Mesenchymal stem cell (in vitro differentiated cells and primary cell): ENCODE results near the gene USP7.
A peak's percentile ranks its signal among the peaks of the same experiment; 100 is the strongest.

Experiments used
- DNase-seq: peaks from one replicate; pipeline ENCODE4 v3.0.0-alpha.2; 2013
- H2AFZ ChIP-seq: one replicate; pipeline ENCODE4 v1.6.1; 2013; ENCODE audit warnings: low read depth, mild to moderate bottlenecking, control low read depth, inconsistent platforms, low read length, moderate library complexity
- H2AK5ac ChIP-seq: 2 replicates; pipeline ENCODE4 v1.6.1; 2013; ENCODE audit warnings: low read length, moderate library complexity, mild to moderate bottlenecking, inconsistent platforms; ENCODE audit not compliant: severe bottlenecking
- H2BK120ac ChIP-seq: one replicate; pipeline ENCODE4 v1.6.1; 2013; ENCODE audit warnings: low read depth, mild to moderate bottlenecking, inconsistent platforms, low read length, moderate library complexity
- H2BK12ac ChIP-seq, 2 experiments: one replicate each; pipeline ENCODE4 v1.6.1; 2013; ENCODE audit warnings: inconsistent platforms in 2 of 2, low read length in 2 of 2, mild to moderate bottlenecking in 2 of 2, moderate library complexity in 2 of 2, control low read depth in 1 of 2
- H2BK15ac ChIP-seq: one replicate; pipeline ENCODE4 v1.6.1; 2013; ENCODE audit warnings: mild to moderate bottlenecking, low read depth, inconsistent platforms; ENCODE audit not compliant: poor library complexity, severe bottlenecking
- H2BK5ac ChIP-seq: 2 replicates; pipeline ENCODE4 v1.6.1; 2013; ENCODE audit warnings: low read depth, mild to moderate bottlenecking, low read length, control low read depth, inconsistent platforms; ENCODE audit not compliant: poor library complexity, severe bottlenecking
- H3K14ac ChIP-seq, 2 experiments: one replicate each; pipeline ENCODE4 v1.6.1; 2013; ENCODE audit warnings: inconsistent platforms in 2 of 2, low read length in 2 of 2, control low read depth in 1 of 2, mild to moderate bottlenecking in 1 of 2, moderate library complexity in 1 of 2
- H3K18ac ChIP-seq, 2 experiments: one replicate each; pipeline ENCODE4 v1.6.1; 2013; ENCODE audit warnings: inconsistent platforms in 2 of 2, low read length in 2 of 2, control low read depth in 1 of 2, low read depth in 1 of 2, mild to moderate bottlenecking in 1 of 2
- H3K23ac ChIP-seq, 2 experiments: one replicate each; pipeline ENCODE4 v1.6.1; 2013; ENCODE audit warnings: inconsistent platforms in 2 of 2, low read length in 2 of 2, mild to moderate bottlenecking in 2 of 2, moderate library complexity in 2 of 2, control low read depth in 1 of 2
- H3K27ac ChIP-seq: 2 replicates; pipeline ENCODE4 v1.5.1; 2013; ENCODE audit warnings: mild to moderate bottlenecking, moderate library complexity, low read length, control low read depth, inconsistent platforms; ENCODE audit not compliant: poor library complexity, severe bottlenecking
- H3K27me3 ChIP-seq, 2 experiments: 2 replicates each; pipeline versions ENCODE4 v1.6.1 to v1.7.0; 2013; ENCODE audit warnings: low read length in 2 of 2, mild to moderate bottlenecking in 2 of 2, moderate library complexity in 2 of 2, control low read depth in 1 of 2, inconsistent platforms in 1 of 2; ENCODE audit not compliant: control insufficient read depth in 1 of 2, insufficient read depth in 1 of 2
- H3K36me3 ChIP-seq, 2 experiments: 2 replicates each; pipeline versions ENCODE4 v1.6.1 to v1.7.0; 2013; ENCODE audit warnings: low read length in 2 of 2, control low read depth in 1 of 2, inconsistent platforms in 1 of 2, low read depth in 1 of 2, mild to moderate bottlenecking in 1 of 2; ENCODE audit not compliant: insufficient read depth in 2 of 2, control insufficient read depth in 1 of 2
- H3K4ac ChIP-seq, 2 experiments: one replicate each; pipeline ENCODE4 v1.6.1; 2013; ENCODE audit warnings: inconsistent platforms in 2 of 2, low read length in 2 of 2, mild to moderate bottlenecking in 2 of 2, moderate library complexity in 2 of 2, control low read depth in 1 of 2, low read depth in 1 of 2
- H3K4me1 ChIP-seq: 2 replicates; pipeline ENCODE4 v1.6.1; 2013; ENCODE audit warnings: low read depth, low read length, control low read depth; ENCODE audit not compliant: control insufficient read depth, insufficient read depth
- H3K4me2 ChIP-seq: 2 replicates; pipeline ENCODE4 v1.6.1; 2013; ENCODE audit warnings: low read length, mild to moderate bottlenecking, inconsistent platforms; ENCODE audit not compliant: poor library complexity, severe bottlenecking
- H3K4me3 ChIP-seq, 2 experiments: 2 replicates each; pipeline versions ENCODE4 v1.5.1 to v1.7.0; 2013; ENCODE audit warnings: low read length in 2 of 2, mild to moderate bottlenecking in 2 of 2, control low read depth in 1 of 2, low read depth in 1 of 2; ENCODE audit not compliant: insufficient read depth in 1 of 2
- H3K79me1 ChIP-seq: replicated peaks from 2 replicates; pipeline ENCODE4 v1.6.1; 2013; ENCODE audit warnings: mild to moderate bottlenecking, control low read depth, low read length, inconsistent platforms; ENCODE audit not compliant: poor library complexity, severe bottlenecking
- H3K9ac ChIP-seq: 2 replicates; pipeline ENCODE4 v1.7.0; 2013; ENCODE audit warnings: mild to moderate bottlenecking, low read length, moderate library complexity
- H3K9me3 ChIP-seq: 2 replicates; pipeline ENCODE4 v1.7.0; 2013; ENCODE audit warnings: mild to moderate bottlenecking, low read length; ENCODE audit not compliant: control insufficient read depth
- H4K8ac ChIP-seq: one replicate; pipeline ENCODE4 v1.6.1; 2013; ENCODE audit warnings: inconsistent platforms, mild to moderate bottlenecking, low read length, moderate library complexity
- H4K91ac ChIP-seq: one replicate; pipeline ENCODE4 v1.6.1; 2013; ENCODE audit warnings: mild to moderate bottlenecking, low read length, inconsistent platforms
- WGBS: methylation state at CpG from one replicate; pipeline ENCODE4 v1.1.7; 2013; ENCODE audit warnings: mixed read lengths; 5-methylcytosine and 5-hydroxymethylcytosine counted together

Gene USP7

DNA sequence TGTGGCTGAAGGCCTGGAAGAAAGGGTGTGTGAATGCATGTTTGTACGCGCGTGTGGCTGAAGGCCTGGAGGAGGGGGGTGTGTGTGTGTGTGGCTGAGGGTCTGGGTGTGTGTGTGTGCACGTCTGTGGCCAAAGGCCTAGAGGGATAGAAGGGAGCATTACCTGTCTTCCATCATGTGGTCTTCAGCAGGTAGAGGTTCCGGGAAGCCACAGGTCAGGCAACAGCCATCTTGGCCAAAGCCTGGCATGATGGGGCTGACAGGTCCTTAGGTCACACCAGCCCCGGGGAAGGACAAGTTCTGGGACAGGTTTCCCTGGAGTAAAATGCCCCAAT, 76.3 kb downstream of the USP7 start:
- H3K23ac ChIP-seq, result no peak overlapping the region
- no peak overlapping the region for H4K91ac ChIP-seq
- no peak overlapping the region for H2AK5ac ChIP-seq
- H3K79me1 ChIP-seq, result peaks cover 21% of the 10 kb centered on the region
- no peaks in the 10 kb centered on the region for H3K27me3 ChIP-seq
- no peak overlapping the region for H3K9ac ChIP-seq
- no peak overlapping the region for H2AFZ ChIP-seq
- H3K36me3 ChIP-seq, result peaks cover 41 to 45% of the 10 kb centered on the region in 2 experiments
- H3K14ac ChIP-seq, result peak overlapping the region in 1 of 2 experiments; percentile 5
- whole genome bisulfite sequencing, result 99% methylated on average over 5 of the region's 6 CpGs
- no peak overlapping the region for H2BK12ac ChIP-seq
- no peaks in the 10 kb centered on the region for H3K9me3 ChIP-seq
- H2BK15ac ChIP-seq, result no peak overlapping the region
- H3K4me2 ChIP-seq, result no peak overlapping the region
- H4K8ac ChIP-seq, result no peak overlapping the region
- H2BK120ac ChIP-seq, result no peak overlapping the region
- H3K4ac ChIP-seq, result no peak overlapping the region
- H3K4me3 ChIP-seq, result no peak overlapping the region
- no peak overlapping the region for H2BK5ac ChIP-seq
- H3K4me1 ChIP-seq, result peaks cover 42% of the 10 kb centered on the region
- DNase-seq, result no peak
- H3K18ac ChIP-seq, result peak overlapping the region in 1 of 2 experiments; percentile 63
- no peak overlapping the region for H3K27ac ChIP-seq

DNA sequence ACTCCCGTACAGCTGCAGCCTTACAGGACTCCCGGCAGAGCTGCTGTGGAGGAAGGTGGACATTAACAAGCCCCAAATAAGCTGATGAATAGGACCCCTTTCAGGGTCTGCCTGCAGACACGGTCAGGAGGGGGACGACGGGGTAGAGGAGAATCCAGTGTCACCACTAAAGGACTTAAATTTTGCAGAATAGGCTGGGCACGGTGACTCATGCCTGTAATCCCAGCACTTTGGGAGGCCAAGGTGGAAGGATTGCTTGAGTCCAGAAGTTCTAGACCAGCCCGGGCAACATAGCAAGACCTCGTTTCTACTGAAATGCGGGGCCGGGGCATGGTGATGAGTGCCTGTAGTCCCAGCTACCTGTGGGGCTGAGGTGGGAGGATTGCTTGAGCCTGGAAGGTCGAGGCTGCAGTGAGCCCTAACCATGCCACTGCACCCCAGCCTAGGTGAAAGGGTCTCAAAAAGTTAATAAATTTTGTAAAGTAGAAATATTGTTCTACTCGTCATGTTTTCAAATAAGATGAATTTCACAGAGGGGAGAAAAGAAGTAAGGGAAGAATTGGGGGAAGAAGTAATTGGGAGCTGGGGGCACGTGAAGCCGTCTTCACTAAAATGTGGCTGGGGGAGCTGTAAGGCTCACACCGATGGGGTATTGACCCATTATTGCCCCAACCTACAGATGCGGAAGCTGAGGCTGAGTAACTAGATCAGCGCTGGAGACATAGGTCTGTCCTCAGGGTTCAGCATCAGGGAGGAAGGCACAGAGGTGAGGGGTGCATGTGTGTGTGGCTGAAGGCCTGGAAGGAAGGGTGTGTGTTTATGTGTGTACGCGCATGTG, 76.9 kb downstream of the USP7 start:
- Histone ChIP-seq H3K4me3 (no peak overlapping the region), H3K18ac (peak overlapping the region in 1 of 2 experiments; percentile 63)

DNA sequence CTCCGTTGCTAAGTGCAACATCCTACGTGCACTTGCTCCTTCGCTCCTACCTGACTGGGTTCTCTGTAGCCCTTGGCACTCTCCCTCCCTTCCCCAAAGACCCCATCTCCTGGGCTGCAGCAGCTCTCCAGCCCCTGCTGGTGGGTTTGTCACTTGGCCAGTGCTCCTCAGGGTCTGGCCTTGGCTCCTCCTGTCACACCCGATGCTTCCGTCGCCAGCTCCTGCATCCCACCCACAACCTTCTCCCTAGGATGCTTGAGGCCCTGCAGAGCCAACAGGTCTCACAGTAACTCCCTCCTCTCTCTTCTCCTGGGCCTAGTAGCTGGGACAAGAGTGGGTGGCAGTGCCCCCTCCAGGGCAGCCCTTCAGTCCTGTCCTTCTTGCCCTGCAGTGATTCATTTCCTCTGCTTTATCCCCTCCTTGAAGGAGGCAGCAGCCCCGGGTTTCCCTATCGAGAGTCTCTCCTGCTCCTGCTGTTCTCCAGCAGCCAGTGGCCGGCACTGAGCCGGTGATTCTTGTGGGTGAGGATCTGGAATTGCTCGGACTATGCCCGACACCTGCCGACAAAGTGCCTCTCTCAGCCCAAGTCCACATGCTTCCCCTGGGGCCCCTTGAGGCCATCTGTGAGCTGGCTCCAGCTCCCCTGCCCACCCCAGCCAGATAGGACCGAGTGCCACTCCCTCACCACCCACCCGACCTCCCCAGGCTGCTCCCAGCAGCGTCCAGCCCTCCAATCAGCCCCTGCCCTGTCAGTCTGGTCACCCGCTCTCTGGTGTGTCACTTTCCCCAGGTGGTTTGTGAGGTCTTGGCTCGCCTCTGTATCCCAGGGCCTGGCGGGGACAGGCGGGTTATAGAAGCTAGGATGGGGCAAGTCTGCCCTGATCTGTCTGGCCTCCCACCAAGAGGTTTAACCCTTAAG, 77.8 kb downstream of the USP7 start:
- Histone ChIP-seq H2BK120ac (no peak overlapping the region), H3K4ac (peak overlapping the region in 1 of 2 experiments; percentile 47), H2BK5ac (no peak overlapping the region), H2AFZ (no peak overlapping the region), H3K9me3 (no peaks in the 10 kb centered on the region), H4K91ac (peak overlapping the region; percentile 34), H3K4me1 (peaks cover 35% of the 10 kb centered on the region), H3K9ac (no peak overlapping the region), H3K4me2 (peak overlapping the region; percentile 12), H2AK5ac (no peak overlapping the region), H3K4me3 (no peak overlapping the region), H3K23ac (peak overlapping the region in 1 of 2 experiments; percentile 83), H2BK12ac (peak overlapping the region; percentile 0 to 14), H3K36me3 (peaks cover 26 to 33% of the 10 kb centered on the region in 2 experiments), H3K14ac (peak overlapping the region in 1 of 2 experiments; percentile 32), H4K8ac (no peak overlapping the region), H3K79me1 (peaks cover 18% of the 10 kb centered on the region), H3K27me3 (no peaks in the 10 kb centered on the region), H2BK15ac (no peak overlapping the region), H3K18ac (peak overlapping the region in 1 of 2 experiments; percentile 58), H3K27ac (no peak overlapping the region)
- 45% methylated on average over 19 of the region's 20 CpGs for WGBS
- DNase-seq, result peak; percentile 59

More for the DNA sequence above, 76.9 kb downstream of the USP7 start:
- no peak overlapping the region for H2AK5ac ChIP-seq
- H2BK15ac ChIP-seq, result no peak overlapping the region
- H3K27me3 ChIP-seq, result no peaks in the 10 kb centered on the region
- H3K4me1 ChIP-seq, result peaks cover 39% of the 10 kb centered on the region
- peaks cover 35 to 41% of the 10 kb centered on the region in 2 experiments for H3K36me3 ChIP-seq
- H4K91ac ChIP-seq, result peak overlapping the region; percentile 34
- 79% methylated on average over 18 of the region's 19 CpGs for WGBS
- no peak overlapping the region for H3K27ac ChIP-seq
- H3K4ac ChIP-seq, result no peak overlapping the region
- no peak overlapping the region for H2AFZ ChIP-seq
- peaks cover 18% of the 10 kb centered on the region for H3K79me1 ChIP-seq
- no peak overlapping the region for H2BK5ac ChIP-seq
- no peak overlapping the region for H3K4me2 ChIP-seq
- peak overlapping the region in 1 of 2 experiments; percentile 83 for H3K23ac ChIP-seq
- H2BK120ac ChIP-seq, result no peak overlapping the region
- peak overlapping the region in 1 of 2 experiments; percentile 5 for H3K14ac ChIP-seq
- H3K9ac ChIP-seq, result no peak overlapping the region
- H3K9me3 ChIP-seq, result no peaks in the 10 kb centered on the region
- H2BK12ac ChIP-seq, result no peak overlapping the region
- H4K8ac ChIP-seq, result no peak overlapping the region
- DNase-seq, result no peak
